A673 (cell line): ENCODE results near the gene ADGRD1. TPM values are rescaled to one million over a fixed set of nuclear protein-coding genes. Genes with fewer than 3 reads are reported as not detected.

Experiments used
- BruUV-seq: library from RNA; stranded (reverse); fragments of 400-500 nt; replicated peaks from 2 replicates; lab custom pipeline; 2021; lab: Mats Ljungman, UMichigan
- CTCF ChIA-PET: fragments of 300-600 bp; sonication (Branson Sonifier 250); formaldehyde crosslinking; loops from one replicate; lab custom pipeline; 2022; ENCODE audit warnings: antibody characterized with exemption; lab: Charles Lee
- POLR2A ChIA-PET: fragments of 300-600 bp; sonication (Branson Sonifier 250); formaldehyde crosslinking; loops from one replicate; lab custom pipeline; 2022; ENCODE audit warnings: antibody characterized with exemption; ENCODE audit not compliant: low non-redundant PET; lab: Charles Lee
- DNase-seq: peaks from one replicate; pipeline ENCODE4 v3.0.0-alpha.2; 2015; ENCODE audit warnings: low spot score
- H3K27ac ChIP-seq: fragments of 200-600 bp; sonication (generic); 2 replicates; pipeline ENCODE4 v1.5.1; 2016; ENCODE audit warnings: mixed run types, low read depth, mild to moderate bottlenecking, mixed read lengths, antibody characterized with exemption, low read length; ENCODE audit not compliant: poor library complexity, severe bottlenecking
- H3K27me3 ChIP-seq: fragments of 200-600 bp; sonication (generic); replicated peaks from 2 replicates; pipeline ENCODE4 v1.6.1; 2017; ENCODE audit warnings: mixed run types, low read depth, mild to moderate bottlenecking, mixed read lengths, antibody characterized with exemption, low read length; ENCODE audit not compliant: insufficient read depth, poor library complexity
- H3K36me3 ChIP-seq: fragments of 200-600 bp; sonication (generic); 2 replicates; pipeline ENCODE4 v1.6.1; 2016; ENCODE audit warnings: mixed run types, mild to moderate bottlenecking, mixed read lengths, antibody characterized with exemption, low read length; ENCODE audit not compliant: insufficient read depth, poor library complexity, severe bottlenecking
- H3K4me1 ChIP-seq: fragments of 200-600 bp; sonication (generic); 2 replicates; pipeline ENCODE4 v1.6.1; 2017; ENCODE audit warnings: mixed run types, mild to moderate bottlenecking, mixed read lengths, antibody characterized with exemption, low read length; ENCODE audit not compliant: insufficient read depth, poor library complexity, severe bottlenecking
- H3K4me3 ChIP-seq: fragments of 200-600 bp; sonication (generic); 2 replicates; pipeline ENCODE4 v1.5.1; 2016; ENCODE audit warnings: low read depth, mixed run types, mild to moderate bottlenecking, mixed read lengths, low read length; ENCODE audit not compliant: poor library complexity, severe bottlenecking
- H3K9me3 ChIP-seq: fragments of 200-600 bp; sonication (generic); 2 replicates; pipeline ENCODE4 v1.6.1; 2016; ENCODE audit warnings: mixed run types, low read depth, mild to moderate bottlenecking, mixed read lengths, antibody characterized with exemption, low read length; ENCODE audit not compliant: poor library complexity, severe bottlenecking
- CTCF ChIP-seq: fragments of 300-800, 200-600 bp; sonication (generic); conservative IDR thresholded peaks from 2 replicates; pipeline ENCODE4 v1.5.1; 2017; ENCODE audit warnings: low read depth, mild to moderate bottlenecking, antibody characterized with exemption, low read length, moderate library complexity, mixed read lengths
- EZH2 ChIP-seq: fragments of 200-600 bp; sonication (generic); IDR thresholded peaks from 2 replicates; pipeline ENCODE4 v1.6.1; 2017; ENCODE audit warnings: borderline replicate concordance, low read depth, mild to moderate bottlenecking, mixed read lengths, antibody characterized with exemption, low read length; ENCODE audit not compliant: poor library complexity, severe bottlenecking
- intact Hi-C: fragments of 100-400 bp; cut with micrococcal nuclease; formaldehyde crosslinking; loops from one replicate; pipeline ENCODE4 v1.10.0; 2022; ENCODE audit not compliant: unreplicated experiment
- total RNA-seq: library from RNA; stranded (reverse); gene quantifications from 2 replicates; pipeline ENCODE4 v1.2.3, GENCODE V29; 2021

ADGRD1 gene
- total RNA-seq, 1 experiment from 2014 or later: not detected

- ChIA-PET POLR2A (no interaction called here), CTCF (no interaction called here)
- Histone ChIP-seq H3K4me1 (no peaks in the 10 kb centered on the region), H3K27ac (no peak overlapping the region), H3K9me3 (no peaks in the 10 kb centered on the region), H3K4me3 (no peak overlapping the region), H3K36me3 (no peaks in the 10 kb centered on the region), H3K27me3 (peaks cover 67% of the 10 kb centered on the region)
- no peak for DNase-seq
- TF ChIP-seq CTCF: no peak
- TF ChIP-seq EZH2: no peak
- BruUV-seq: no TSS peak
- intact Hi-C loops: no loop called here
Observed at GRCh38 chr12:131063960-131064359, 110.3 kb downstream of the ADGRD1 start.

- Histone ChIP-seq H3K27ac (no peak overlapping the region), H3K4me1 (no peaks in the 10 kb centered on the region), H3K4me3 (no peak overlapping the region), H3K36me3 (no peaks in the 10 kb centered on the region), H3K9me3 (no peaks in the 10 kb centered on the region), H3K27me3 (peaks cover 54% of the 10 kb centered on the region)
- POLR2A ChIA-PET: no interaction called here
- CTCF ChIA-PET: no interaction called here
- TF ChIP-seq CTCF: no peak
- TF ChIP-seq EZH2: no peak
- intact Hi-C loops: no loop called here
- no peak for DNase-seq
- no TSS peak for BruUV-seq
Observed at GRCh38 chr12:131065279-131065678, 111.6 kb downstream of the ADGRD1 start.

GRCh38 chr12:131065801-131066200 lies 112.1 kb downstream of the ADGRD1 start:
- Histone ChIP-seq H3K4me1 (no peaks in the 10 kb centered on the region), H3K4me3 (no peak overlapping the region), H3K36me3 (no peaks in the 10 kb centered on the region), H3K27me3 (peaks cover 48% of the 10 kb centered on the region), H3K27ac (no peak overlapping the region), H3K9me3 (no peaks in the 10 kb centered on the region)
- CTCF ChIA-PET: no interaction called here
- POLR2A ChIA-PET: no interaction called here
- intact Hi-C loops: no loop called here
- TF ChIP-seq EZH2: no peak
- DNase-seq: no peak
- BruUV-seq: no TSS peak

- no peaks in the 10 kb centered on the region for H3K9me3 ChIP-seq
- H3K36me3 ChIP-seq: no peaks in the 10 kb centered on the region
- CTCF ChIA-PET: no interaction called here
- no peak for DNase-seq
- peaks cover 47% of the 10 kb centered on the region for H3K27me3 ChIP-seq
- H3K4me1 ChIP-seq: no peaks in the 10 kb centered on the region
- no TSS peak for BruUV-seq
- no peak overlapping the region for H3K27ac ChIP-seq
- intact Hi-C loops: no loop called here
- H3K4me3 ChIP-seq: no peak overlapping the region
- POLR2A ChIA-PET: no interaction called here
- TF ChIP-seq CTCF (no peak), EZH2 (no peak)
Observed at GRCh38 chr12:131066207-131066885, 112.6 kb downstream of the ADGRD1 start.
